Activated naive CD4-positive, alpha-beta T cell treated with anti-CD3 and anti-CD28 coated beads, Interleukin-2, amount 50 U/mL, for 16 hours (primary cell): Measurements from ENCODE around the gene LSR.

Source experiments
- DNase-seq: peaks from one replicate; pipeline ENCODE4 v3.0.0-alpha.2; 2020

The LSR gene

GRCh38 chr19:35306473-35307246 is 57.9 kb downstream of the LSR start:
- no peak for DNase-seq

DNA sequence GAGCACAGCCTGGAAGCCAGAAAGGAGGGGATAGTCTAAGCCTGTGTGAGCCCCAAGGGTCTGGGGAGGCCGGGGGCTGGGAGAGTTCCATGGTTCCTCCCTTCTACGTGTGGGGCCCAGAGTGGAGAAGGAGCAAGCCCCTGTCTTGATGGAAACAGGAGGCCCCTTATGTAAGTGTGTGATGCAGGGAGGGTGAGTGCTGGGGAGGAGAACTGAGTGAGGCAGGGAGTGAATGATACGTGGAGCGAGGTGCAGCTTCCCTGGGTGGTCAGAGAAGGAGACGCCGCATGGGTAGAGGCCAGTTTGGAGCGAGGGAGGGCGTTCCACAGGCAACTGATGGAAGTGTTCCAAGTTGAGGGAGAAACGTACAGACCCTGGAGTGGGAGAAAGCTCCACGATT is 59.1 kb downstream of the LSR start:
- DNase-seq, result no peak

DNA sequence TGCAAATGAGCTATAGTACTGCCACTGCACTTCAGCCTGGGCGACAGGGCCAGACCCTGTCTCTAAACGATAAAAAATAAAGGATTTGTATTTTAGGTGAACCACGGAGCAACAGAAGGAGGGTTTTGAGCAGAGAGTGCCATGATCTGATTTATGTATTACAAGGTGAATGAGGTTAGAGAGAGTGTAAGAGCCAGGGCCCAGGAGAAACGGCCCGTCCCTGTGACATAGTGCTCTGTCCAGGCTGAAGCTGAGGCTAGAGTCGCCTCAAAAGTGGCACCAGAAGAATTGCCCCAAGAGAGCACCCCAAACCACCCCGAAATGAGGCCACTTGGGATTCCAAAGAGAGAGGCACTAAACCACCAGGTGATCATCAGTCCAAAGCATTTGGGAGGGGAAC is 60.1 kb downstream of the LSR start:
- no peak for DNase-seq

GRCh38 chr19:35309481-35310279 is 60.9 kb downstream of the LSR start:
- no peak for DNase-seq

- DNase-seq, result no peak
These were observed 61.5 kb downstream of the LSR start for GRCh38 chr19:35310331-35310730.

DNA sequence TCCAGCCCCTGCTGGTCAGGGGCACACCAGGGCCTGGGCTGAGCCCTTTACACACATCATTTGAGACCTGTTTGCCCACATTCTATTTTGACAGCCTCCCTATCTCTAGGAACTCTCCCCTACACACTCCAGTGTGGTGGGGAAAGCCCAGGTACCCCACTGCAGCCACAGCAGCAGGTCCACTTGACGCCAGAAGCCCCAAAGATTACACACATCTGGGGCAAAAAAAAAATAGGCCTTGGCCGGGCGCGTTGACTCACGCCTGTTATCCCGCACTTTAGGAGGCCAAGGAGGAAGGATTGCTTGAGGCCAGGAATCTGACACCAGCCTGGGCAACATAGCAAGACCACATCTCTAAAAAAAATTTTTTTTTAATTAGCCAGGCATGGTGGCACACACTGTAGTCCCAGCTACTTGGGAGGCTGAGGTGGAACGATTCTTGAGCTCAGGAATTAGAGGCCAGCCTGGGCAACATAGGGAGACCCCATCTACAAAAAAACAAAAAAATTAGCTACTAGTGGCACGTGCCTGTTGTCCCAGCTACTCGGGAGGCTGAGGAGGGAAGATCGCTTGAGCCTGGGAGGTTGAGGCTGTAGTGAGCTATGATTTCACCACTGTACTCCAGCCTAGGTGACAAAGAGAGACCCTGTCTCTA is 62.1 kb downstream of the LSR start:
- DNase-seq, result no peak

DNA sequence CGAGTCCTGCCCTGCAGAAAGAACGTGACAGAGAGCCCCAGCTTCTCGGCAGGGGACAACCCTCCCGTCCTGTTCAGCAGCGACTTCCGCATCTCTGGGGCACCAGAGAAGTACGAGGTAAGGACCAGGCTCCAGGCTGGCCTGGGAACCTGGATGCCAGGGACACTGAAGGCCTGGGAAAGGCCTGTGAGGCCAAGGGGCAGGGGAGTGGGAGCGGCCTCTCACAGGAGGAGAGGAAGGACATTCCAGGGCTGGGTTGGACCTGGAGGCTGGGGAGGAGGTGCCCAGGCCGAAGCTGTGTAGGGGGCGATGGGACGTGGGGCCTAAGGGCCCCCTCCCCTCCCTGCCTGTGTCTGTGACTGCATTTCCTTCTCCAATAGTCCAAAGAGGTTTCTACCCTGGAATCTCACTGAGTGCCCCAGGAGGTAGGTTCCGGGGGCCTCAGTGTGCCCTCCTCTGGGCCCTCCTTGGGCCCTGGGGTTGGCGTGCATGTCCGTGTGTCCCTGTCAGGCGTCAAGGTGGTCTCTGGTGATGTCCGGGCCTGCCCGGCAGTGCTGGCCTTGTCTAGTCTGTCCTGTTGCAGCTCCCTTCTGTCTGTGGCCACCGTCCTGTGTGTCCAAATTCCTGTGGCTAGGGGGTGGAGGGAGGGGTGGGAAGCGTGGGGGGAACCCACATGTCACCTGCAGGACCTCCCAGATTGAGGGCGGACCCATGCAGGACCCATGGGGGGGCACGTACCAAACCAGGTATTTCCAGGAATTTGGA is 63.3 kb downstream of the LSR start:
- DNase-seq, result no peak

DNA sequence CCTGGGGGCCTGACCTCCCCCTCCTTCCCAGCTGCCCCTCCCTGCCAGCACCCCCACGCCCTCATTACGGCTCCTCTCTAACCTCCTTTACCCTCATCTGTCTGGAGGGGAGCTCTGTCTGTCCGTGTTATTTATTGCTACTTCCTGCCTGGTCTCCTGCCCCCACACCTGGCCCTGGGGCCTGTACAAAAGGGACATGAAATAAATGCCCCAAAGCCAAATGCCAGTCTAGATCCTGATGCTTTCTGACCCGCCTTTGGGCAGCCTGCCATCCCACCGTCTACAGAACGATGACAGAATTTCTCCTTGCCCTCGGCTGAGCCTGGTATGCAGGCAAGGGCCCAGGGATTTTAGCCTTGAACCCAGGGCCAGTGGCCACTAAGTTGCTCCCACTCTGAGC is 64.8 kb downstream of the LSR start:
- DNase-seq, result no peak

DNA sequence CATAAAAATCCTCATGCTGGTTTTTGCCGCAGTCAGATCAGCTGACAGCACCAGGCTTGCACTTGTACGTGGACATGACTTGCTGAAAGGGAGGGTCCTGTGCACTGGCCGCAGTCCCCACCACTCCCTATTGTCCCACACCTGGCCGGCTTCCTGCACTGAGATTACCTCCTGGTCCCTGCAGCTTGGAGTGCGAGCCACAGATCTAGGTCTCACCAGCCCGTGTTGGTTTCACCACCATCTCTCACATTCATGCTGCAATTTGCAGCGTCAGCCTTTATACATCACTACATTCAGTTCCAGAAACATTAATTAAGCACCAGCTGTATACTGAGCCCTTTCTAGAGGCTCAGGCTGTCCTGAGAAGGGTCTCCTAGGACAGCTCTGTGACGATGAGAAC is 65.2 kb downstream of the LSR start:
- no peak for DNase-seq

GRCh38 chr19:35314858-35315470 is 66.2 kb downstream of the LSR start:
- DNase-seq, result no peak

DNA sequence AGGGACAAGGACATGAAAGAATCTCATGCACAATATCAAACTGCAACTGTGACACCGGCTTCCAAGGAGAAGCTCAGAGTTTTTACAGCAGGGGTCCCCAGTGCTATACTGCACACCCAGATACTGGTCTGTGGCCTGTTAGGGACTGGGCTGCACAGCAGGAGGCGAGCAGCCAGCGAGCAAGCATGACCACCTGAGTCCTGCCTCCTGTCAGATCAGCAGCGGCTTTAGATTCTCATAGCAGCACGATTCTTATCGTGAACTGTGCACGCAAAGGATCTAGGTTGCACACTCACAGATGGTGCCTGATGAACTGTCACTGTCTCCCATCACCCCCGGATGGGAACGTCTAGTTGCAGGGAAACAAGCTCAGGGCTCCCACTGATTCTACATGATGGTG is 67.1 kb downstream of the LSR start:
- no peak for DNase-seq

- no peak for DNase-seq
These were observed 67.8 kb downstream of the LSR start for GRCh38 chr19:35316560-35316959.
